Measurements from ENCODE around the gene MYH9. TPM values are rescaled to one million over a fixed set of nuclear protein-coding genes. Genes with fewer than 3 reads are reported as not detected.

Gene MYH9
- total and polyA plus RNA-seq, 4 donors: 32.3 to 150 (median 98.7) TPM

DNA sequence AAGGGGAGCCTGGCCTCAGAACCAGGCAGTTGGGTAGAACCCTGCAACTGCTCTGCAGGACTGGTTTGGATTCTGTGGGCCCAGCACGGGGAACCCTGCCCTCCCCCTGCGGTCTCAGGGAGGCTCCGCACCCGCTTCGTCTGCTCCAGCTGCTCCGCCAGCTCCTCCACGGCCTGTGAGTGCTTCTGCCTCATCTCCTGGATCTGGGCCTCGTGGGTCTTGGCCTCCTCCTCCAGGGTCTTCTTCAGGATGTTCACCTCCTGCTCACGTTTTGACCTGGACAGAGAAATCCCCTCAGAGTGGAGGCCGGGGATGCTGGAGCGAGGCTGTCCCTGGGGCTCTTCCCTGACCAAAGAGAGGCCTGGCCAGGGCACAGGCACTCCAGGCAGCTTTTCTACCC, 93.0 kb downstream of the MYH9 start:
- no peak overlapping the region for H3K27ac ChIP-seq (ENCODE audit: low read depth in 1 of 2, low read length in 2 of 2)
- peaks cover 44 to 82% (median 67%) of the 10 kb centered on the region in 4 donors for H3K36me3 ChIP-seq (ENCODE audit: control insufficient read depth in 4 of 4, insufficient read depth in 3 of 4, low read depth in 1 of 4, low read length in 3 of 4)
- H3K4me3 ChIP-seq (ENCODE audit: low read depth in 1 of 3, low read length in 3 of 3): no peak overlapping the region
- no peak overlapping the region for H3K9ac ChIP-seq (ENCODE audit: low read depth in 1 of 2, low read length in 2 of 2)
- H3K4me1 ChIP-seq (ENCODE audit: control insufficient read depth in 4 of 4, insufficient read depth in 4 of 4, low read length in 3 of 4): peaks cover 0 to 17% (median 14%) of the 10 kb centered on the region in 4 donors
- TF ChIP-seq EGR1 (IDR thresholded peaks at IDR 0.05; ENCODE audit: low read depth in 2 of 2): no peak
- TF ChIP-seq FOXA2 (IDR thresholded peaks at IDR 0.05): no peak
- no peak for TF ChIP-seq ZBTB33 (IDR thresholded peaks at IDR 0.05)
- no peak for TF ChIP-seq YY1 (IDR thresholded peaks at IDR 0.05)
- no peak for TF ChIP-seq RAD21 (IDR thresholded peaks at IDR 0.05)
- TF ChIP-seq CTCF (IDR thresholded peaks at IDR 0.05; ENCODE audit: low read depth, low read length, missing input control): no peak
- no peak for TF ChIP-seq FOXA1 (IDR thresholded peaks at IDR 0.05)
- no peak for TF ChIP-seq TAF1 (conservative IDR thresholded peaks at IDR 0.05)
- TF ChIP-seq JUND (IDR thresholded peaks at IDR 0.05): no peak
- no peak for TF ChIP-seq HNF4G (IDR thresholded peaks at IDR 0.05)
- no peak for TF ChIP-seq HNF4A (conservative IDR thresholded peaks at IDR 0.05)
- no peak for TF ChIP-seq REST (IDR thresholded peaks at IDR 0.05)
- no peak for TF ChIP-seq RXRA (IDR thresholded peaks at IDR 0.05)
- no peak for TF ChIP-seq GABPA (IDR thresholded peaks at IDR 0.05 in 1 of 2, conservative IDR thresholded peaks at IDR 0.05 in 1 of 2)
- no peaks in the 10 kb centered on the region for H3K9me3 ChIP-seq (ENCODE audit: control insufficient read depth in 4 of 4, low read length in 3 of 4)
- 96% methylated on average over 11 of the region's 11 CpGs for WGBS
- no peak for DNase-seq (ENCODE audit: low spot score)
- H3K27me3 ChIP-seq (ENCODE audit: control insufficient read depth in 4 of 4, insufficient read depth in 4 of 4, low read length in 3 of 4): no peaks in the 10 kb centered on the region

DNA sequence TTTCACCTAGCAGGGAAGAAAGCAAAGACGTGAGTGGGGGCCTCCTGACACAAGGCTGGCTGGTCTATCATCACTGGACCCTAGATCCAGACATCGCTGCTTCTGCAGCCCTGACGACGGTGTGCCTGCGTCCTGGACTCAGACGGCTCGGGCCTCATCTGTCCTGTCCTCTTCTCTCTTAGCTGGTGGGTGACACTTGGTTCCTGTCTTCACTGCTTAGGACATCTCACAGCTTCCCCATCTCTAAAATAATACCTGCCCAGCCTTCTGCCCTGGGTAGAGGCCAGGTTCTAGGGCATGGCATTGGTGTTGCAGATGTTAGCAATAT, 93.5 kb downstream of the MYH9 start:
- Histone ChIP-seq H3K9me3 (ENCODE audit: control insufficient read depth in 4 of 4, low read length in 3 of 4) (no peaks in the 10 kb centered on the region), H3K36me3 (ENCODE audit: control insufficient read depth in 4 of 4, insufficient read depth in 3 of 4, low read depth in 1 of 4, low read length in 3 of 4) (peaks cover 42 to 82% (median 70%) of the 10 kb centered on the region in 4 donors), H3K4me3 (ENCODE audit: low read depth in 1 of 3, low read length in 3 of 3) (no peak overlapping the region), H3K27ac (ENCODE audit: low read depth in 1 of 2, low read length in 2 of 2) (no peak overlapping the region), H3K9ac (ENCODE audit: low read depth in 1 of 2, low read length in 2 of 2) (no peak overlapping the region), H3K27me3 (ENCODE audit: control insufficient read depth in 4 of 4, insufficient read depth in 4 of 4, low read length in 3 of 4) (no peaks in the 10 kb centered on the region), H3K4me1 (ENCODE audit: control insufficient read depth in 4 of 4, insufficient read depth in 4 of 4, low read length in 3 of 4) (peaks cover 0 to 13% (median 10%) of the 10 kb centered on the region in 4 donors)
- TF ChIP-seq TAF1 (conservative IDR thresholded peaks at IDR 0.05) (no peak), GABPA (IDR thresholded peaks at IDR 0.05 in 1 of 2, conservative IDR thresholded peaks at IDR 0.05 in 1 of 2) (no peak), EGR1 (IDR thresholded peaks at IDR 0.05; ENCODE audit: low read depth in 2 of 2) (no peak), FOXA2 (IDR thresholded peaks at IDR 0.05) (no peak), JUND (IDR thresholded peaks at IDR 0.05) (no peak), HNF4G (IDR thresholded peaks at IDR 0.05) (no peak)
- TF ChIP-seq, protein P1, sequence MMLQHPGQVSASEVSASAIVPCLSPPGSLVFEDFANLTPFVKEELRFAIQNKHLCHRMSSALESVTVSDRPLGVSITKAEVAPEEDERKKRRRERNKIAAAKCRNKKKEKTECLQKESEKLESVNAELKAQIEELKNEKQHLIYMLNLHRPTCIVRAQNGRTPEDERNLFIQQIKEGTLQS (IDR thresholded peaks at IDR 0.05): no peak
- 97% methylated on average over 7 of the region's 7 CpGs for WGBS
- no peak for DNase-seq (ENCODE audit: low spot score)
